HFF-Myc (cell line): ENCODE measurements around the gene NR2F1-AS1.

Source experiments
- DNase-seq: peaks from one replicate; pipeline ENCODE4 v3.0.0-alpha.2; 2011; ENCODE audit warnings: low read depth; ENCODE audit errors: extremely low read depth
- H3K4me3 ChIP-seq: replicated peaks from 2 replicates; pipeline ENCODE4 v1.5.1; 2011; ENCODE audit warnings: low read depth, mild to moderate bottlenecking, control low read depth, low read length
- CTCF ChIP-seq: IDR thresholded peaks from 2 replicates; pipeline ENCODE4 v1.5.1; 2012; ENCODE audit warnings: mild to moderate bottlenecking, low read depth, low read length, control low read depth; ENCODE audit errors: missing control alignments

Gene NR2F1-AS1

DNA sequence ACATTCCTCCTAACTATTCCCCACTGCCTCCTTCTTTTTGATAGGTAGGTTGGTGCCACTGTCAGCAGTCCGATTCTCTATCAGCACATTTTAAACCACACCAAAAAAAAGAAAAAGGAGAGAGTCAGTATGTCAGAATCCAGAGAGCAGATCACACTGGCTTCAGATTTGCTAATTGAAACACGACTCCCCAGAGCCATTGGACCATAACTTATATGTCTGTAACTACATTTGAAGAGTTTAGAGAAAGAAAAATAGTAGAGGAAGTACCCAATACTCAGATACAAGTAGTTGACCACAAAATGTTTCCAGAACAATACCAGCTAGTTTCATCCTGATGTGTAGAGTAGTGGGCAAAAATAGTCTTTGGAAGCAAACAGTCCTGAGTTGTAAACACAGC, 216.6 kb downstream of the NR2F1-AS1 start:
- no peak for DNase-seq
- TF ChIP-seq CTCF = no peak
- no peak overlapping the region for H3K4me3 ChIP-seq

DNA sequence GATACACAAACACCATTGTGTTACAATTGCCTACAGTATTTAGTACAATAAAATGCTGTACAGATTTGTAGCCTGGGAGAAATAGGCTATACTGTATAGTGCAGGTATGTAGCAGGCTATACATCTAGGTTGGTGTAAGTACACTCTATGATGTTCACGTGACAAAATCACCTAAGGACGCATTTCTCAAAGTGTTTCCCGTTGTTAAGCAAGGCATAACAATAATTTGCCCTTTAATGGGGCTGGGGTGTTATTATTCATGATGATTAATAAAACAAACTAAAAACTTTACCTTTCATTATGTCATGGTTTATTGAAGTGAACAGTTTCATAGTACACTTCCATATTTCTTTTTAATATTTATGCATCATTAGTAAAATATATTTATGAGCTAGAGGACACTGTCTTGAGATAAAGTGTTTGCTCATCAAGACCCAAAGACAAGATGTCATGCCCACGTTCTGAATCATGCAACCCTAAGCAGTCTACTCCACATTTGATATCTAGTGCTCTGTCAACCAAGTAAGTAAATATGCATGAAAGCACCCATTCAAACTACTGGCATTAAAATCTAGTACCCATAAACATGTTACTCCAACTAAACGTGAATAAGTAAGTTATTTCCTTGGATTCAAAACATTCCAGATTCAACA, 220.5 kb downstream of the NR2F1-AS1 start:
- no peak for DNase-seq
- H3K4me3 ChIP-seq = no peak overlapping the region

DNA sequence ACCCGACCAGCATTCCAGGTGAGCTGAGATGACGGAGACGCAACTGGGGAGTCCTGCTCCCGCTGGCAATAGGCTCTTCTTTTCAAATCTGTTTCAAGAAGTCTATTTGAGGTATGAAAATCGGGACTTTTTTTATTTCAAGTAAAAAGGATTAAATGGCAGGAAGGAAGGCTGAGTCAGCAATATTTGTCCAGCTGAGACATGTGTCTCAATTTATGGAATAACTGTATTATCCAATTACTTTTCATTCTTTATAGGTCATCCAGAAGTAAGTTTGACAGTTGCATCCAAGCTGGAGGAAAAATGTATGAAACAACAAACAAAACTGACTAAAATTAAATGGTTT, 221.1 kb downstream of the NR2F1-AS1 start:
- H3K4me3 ChIP-seq = no peak overlapping the region
- DNase-seq = no peak

More for the DNA sequence above, 220.5 kb downstream of the NR2F1-AS1 start:
- TF ChIP-seq CTCF = no peak

More for the DNA sequence above, 221.1 kb downstream of the NR2F1-AS1 start:
- TF ChIP-seq CTCF = no peak
